AG10803 (cell line): ENCODE measurements around the gene ENKUR.
"Not testable (repeated sequence)": the region's sequence is repeated elsewhere in the genome, so short reads cannot be mapped to it uniquely, and the experiment has no call there.

Experiments
- DNase-seq: peaks from one replicate; pipeline ENCODE4 v3.0.0; 2010; ENCODE audit warnings: low read depth
- H3K4me3 ChIP-seq: 2 replicates; pipeline ENCODE4 v1.5.1; 2011; ENCODE audit warnings: mild to moderate bottlenecking, low read length, control low read depth
- TF ChIP-seq, protein P1 (sequence below): conservative IDR thresholded peaks from 2 replicates; pipeline ENCODE4 v1.5.1; 2011; ENCODE audit warnings: mild to moderate bottlenecking, low read length, control low read depth, inconsistent platforms

The ENKUR gene

DNA sequence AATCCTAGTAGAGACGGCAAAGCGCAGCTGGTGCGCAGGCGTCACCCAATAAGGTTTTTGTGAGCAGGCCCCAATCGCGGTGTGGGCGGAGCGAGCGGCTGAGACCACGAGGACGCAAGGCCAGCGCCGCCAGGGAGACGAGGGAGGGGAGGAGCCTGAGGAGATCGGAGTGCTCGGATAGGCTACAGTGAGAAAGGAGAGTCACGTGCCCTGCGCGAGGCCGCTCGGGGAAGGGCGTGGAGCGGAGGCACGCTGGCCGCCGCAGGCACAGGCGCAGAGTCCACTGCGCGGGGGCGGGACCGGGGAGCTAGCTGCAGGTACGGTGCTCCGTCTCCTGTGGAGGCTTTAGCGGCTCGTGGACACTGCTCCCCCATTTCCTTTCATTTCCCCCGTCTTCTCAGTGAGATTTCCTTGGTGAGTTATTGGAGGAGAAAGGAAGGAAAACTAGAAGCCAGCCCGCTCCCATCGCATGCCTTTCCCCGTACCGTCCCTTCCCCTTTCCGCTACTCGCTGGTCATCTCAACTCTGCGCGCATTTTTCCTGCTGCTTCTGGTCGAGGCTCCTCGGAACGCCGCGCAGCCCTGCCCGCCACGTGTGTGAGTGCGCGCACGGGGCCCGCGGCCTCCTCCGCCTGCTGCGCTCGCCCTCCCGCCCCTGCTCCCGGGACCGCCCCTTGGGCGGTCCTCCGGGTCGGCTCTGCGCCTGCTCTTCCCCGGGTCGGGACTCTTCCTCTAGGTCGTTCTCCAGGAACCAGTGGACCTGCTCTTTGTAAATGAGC is 607 bp upstream of the ENKUR start, which contains the start of gene THNSL1:
Gene THNSL1, plus strand, starts transcription at position 237 of the 778 bp plus-strand sequence. CDS start 6,612 bp downstream, outside the sequence.
- peak within 1 kb of the TSS; percentile 94 for H3K4me3 ChIP-seq
- peak; percentile 99 for DNase-seq
- TF ChIP-seq, protein P1, sequence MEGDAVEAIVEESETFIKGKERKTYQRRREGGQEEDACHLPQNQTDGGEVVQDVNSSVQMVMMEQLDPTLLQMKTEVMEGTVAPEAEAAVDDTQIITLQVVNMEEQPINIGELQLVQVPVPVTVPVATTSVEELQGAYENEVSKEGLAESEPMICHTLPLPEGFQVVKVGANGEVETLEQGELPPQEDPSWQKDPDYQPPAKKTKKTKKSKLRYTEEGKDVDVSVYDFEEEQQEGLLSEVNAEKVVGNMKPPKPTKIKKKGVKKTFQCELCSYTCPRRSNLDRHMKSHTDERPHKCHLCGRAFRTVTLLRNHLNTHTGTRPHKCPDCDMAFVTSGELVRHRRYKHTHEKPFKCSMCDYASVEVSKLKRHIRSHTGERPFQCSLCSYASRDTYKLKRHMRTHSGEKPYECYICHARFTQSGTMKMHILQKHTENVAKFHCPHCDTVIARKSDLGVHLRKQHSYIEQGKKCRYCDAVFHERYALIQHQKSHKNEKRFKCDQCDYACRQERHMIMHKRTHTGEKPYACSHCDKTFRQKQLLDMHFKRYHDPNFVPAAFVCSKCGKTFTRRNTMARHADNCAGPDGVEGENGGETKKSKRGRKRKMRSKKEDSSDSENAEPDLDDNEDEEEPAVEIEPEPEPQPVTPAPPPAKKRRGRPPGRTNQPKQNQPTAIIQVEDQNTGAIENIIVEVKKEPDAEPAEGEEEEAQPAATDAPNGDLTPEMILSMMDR: no peak

DNA sequence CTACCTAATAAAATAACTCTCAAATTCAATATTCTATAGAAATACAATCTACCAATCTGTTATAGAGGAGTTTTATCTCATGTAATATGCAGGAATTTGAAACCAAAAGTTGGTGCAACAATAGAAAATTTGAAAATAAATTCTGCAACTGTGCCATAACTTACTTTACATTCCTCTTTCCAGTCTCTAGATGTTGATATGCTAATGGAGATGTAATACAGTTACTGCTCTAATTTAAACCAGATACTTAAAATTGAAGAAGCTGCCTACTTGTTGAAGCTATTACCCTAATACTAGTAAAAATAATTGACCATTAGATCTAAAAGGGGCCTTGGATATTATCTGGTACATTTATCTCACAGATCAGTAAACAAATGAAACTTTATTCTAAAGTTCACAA is 1.4 kb downstream of the ENKUR start:
- TF ChIP-seq, protein P1: no peak
- H3K4me3 ChIP-seq: no peak overlapping the region
- DNase-seq: no peak

DNA sequence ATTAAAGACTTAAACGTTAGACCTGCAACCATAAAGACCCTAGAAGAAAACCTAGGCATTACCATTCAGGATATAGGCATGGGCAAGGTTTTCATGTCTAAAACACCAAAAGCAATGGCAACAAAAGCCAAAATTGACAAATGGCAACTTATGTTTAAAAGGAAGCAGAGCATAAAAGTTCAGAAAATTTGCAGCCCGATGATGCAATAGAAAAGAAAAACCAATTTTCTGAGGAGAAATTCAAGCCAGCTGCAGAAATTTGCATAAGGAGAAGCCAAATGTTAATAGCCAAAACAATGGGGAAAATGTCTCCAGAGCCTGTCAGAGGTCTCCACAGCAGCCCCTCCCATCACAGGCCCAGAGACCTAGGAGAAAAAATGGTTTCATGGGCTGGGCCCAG is 4.4 kb downstream of the ENKUR start:
- H3K4me3 ChIP-seq, DNase-seq: not testable (repeated sequence)

DNA sequence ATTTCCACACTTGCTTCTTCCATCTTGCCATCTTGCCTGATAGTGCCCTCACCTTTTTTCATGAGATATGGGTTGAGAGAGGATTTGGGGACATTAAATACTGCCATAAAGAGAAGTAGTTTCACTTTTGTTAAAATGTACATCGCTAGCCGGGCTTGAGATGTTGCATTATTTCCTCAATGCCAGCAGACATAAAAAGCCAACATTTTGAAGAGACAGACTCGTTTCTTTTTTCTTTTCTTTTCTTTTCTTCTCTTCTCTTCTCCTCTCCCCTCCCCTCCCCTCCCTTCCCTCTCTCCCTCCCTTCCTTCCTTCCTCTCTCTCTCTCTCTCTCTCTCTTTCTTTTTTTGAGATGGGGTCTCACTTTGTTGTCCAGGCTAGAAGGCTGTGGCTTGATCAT is 17.9 kb downstream of the ENKUR start:
- no peak overlapping the region for H3K4me3 ChIP-seq
- TF ChIP-seq, protein P1: no peak
- no peak for DNase-seq

DNA sequence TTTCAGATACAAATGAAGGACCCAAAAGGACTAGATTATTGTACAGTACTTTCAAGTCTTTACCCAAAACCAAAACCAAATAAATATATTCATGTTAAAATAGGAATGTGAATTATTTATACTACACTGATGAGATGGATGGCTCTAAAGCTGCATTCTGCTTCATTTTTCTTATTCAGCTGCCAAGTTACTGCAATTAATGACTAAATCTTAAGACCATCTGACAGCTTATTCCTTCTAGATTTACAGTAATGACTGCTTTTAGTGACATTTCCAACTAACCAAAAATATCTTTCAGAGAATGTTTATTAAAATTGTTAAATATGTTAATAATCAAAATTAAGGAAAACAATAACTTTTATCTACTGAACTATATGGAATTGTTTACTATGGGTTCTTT is 20.9 kb downstream of the ENKUR start:
- no peak overlapping the region for H3K4me3 ChIP-seq
- no peak for DNase-seq
- TF ChIP-seq, protein P1: no peak

DNA sequence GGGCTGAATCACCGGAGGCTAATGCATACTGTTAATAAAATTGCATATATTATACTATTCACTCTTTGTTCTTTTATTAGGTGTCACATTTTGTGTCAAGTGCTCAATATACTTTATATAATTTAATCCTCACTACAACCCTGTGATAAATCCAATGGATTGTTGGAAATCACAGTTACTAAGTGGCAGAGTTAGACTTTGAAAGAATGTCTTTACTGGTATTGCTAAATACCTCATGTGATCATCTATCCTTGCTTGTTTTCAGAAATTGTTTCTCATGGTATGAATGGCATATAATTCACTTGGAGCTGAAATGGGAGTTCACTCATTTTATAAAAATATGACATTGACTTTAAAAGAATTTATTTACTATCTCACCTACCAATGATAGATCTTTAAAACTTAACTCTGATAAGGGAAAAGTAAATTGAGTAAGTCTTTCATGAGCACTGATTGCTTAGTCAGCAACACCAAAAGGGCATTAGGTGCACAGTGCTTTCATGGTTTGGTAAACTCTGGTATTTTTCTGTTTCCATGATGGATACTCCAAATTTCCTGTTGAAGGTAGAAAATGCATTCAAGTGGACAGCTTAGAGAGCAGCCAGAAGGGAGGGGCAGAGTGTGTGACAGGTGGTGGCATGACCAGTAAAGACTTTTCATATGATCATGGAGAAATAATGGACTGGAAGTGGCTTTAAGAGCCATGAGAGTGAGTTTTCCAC is 22.6 kb downstream of the ENKUR start:
- TF ChIP-seq, protein P1: no peak
- peak; percentile 23 for DNase-seq
- H3K4me3 ChIP-seq: no peak overlapping the region

DNA sequence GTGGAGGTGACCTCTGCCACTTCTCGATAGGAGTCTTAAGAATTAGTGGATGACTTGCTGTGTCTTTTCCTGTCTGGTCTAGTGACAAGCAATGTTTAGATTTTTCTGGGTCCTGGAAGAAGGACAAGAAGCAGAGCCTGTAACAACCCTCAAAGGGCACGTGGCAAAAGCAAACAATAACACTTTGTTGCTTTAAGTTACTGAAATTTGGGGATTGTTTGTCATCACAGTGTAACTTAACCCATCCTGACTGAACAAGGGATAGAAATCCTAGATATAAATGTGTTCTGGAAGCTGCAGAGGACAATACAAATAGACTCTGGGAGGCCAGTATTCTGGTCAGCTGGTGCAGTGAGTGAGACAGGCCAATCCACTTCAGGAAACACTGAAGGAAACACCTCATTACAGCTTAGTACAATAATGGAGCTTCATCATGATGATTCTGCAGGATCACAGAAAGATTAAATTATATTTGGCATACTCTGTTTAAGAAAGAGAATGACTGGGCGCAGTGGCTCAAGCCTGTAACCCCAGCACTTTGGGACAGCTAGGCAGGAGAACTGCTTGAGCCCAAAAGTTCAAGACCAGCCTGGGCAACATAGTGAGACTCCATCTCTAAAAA is 23.3 kb downstream of the ENKUR start:
- DNase-seq: no peak
- H3K4me3 ChIP-seq: no peak overlapping the region
- TF ChIP-seq, protein P1: no peak
